K562 (cell line): ENCODE data around the gene NOD1. TPM values are rescaled to one million over a fixed set of nuclear protein-coding genes. Genes with fewer than 3 reads are reported as not detected.

Experiments
- ATAC-seq: fragments of 200-7000 bp; cut with Tn5 transposase; 3 replicates; pipeline ENCODE4 v1.9.1; 2020; ENCODE audit warnings: moderate library complexity
- BruUV-seq: library from RNA; stranded (reverse); fragments of 400-500 nt; replicated peaks from 2 replicates; lab custom pipeline; 2021; lab: Mats Ljungman, UMichigan
- CTCF ChIA-PET: fragments of 300-600 bp; formaldehyde crosslinking; extraction: SDS; loops from one replicate; lab custom pipeline; 2021; ENCODE audit warnings: low intra/inter-chr PET ratio; lab: Yijun Ruan, JAX
- POLR2A ChIA-PET: fragments of 300-600, 350-650 bp; sonication (Branson Sonifier 250); formaldehyde crosslinking; extraction: SDS; loops from one replicate; lab custom pipeline; 2021; ENCODE audit warnings: antibody characterized with exemption, inconsistent platforms; lab: Yijun Ruan, JAX
- DNase-seq, 4 experiments: peaks; one replicate each; pipeline versions ENCODE4 v3.0.0 to v3.0.0-alpha.2; 2011 to 2018; ENCODE audit warnings: low spot score in 3 of 4, mixed read lengths in 3 of 4; ENCODE audit errors: extremely low read depth in 1 of 4
- FAIRE-seq: peaks from 2 replicates; lab custom pipeline; 2011; peaks lifted over from hg19 to GRCh38; lab: Jason Lieb, UNC
- H2AFZ ChIP-seq: 2 replicates; pipeline ENCODE4 v1.6.0; 2011; ENCODE audit warnings: low read depth, low read length, control low read depth, inconsistent platforms
- H3K27ac ChIP-seq: fragments of 200-600 bp; 3 replicates; pipeline ENCODE4 v1.8.0; 2011; ENCODE audit warnings: low read depth, mild to moderate bottlenecking, control low read depth, inconsistent platforms, low read length, moderate library complexity, mixed read lengths; ENCODE audit errors: extremely low read depth
- H3K27me3 ChIP-seq, 2 experiments: fragments of 300-600 bp in 1 of 2; 2 replicates in 1 of 2; 3 replicates in 1 of 2; pipeline versions ENCODE4 v1.6.0 to v1.8.0; 2011; ENCODE audit warnings: inconsistent platforms in 2 of 2, low read length in 2 of 2, mild to moderate bottlenecking in 1 of 2, mixed read lengths in 1 of 2, moderate library complexity in 1 of 2; ENCODE audit not compliant: control insufficient read depth in 2 of 2, insufficient read depth in 2 of 2
- H3K36me3 ChIP-seq: fragments of 300-600 bp; 3 replicates; pipeline ENCODE4 v1.8.0; 2011; ENCODE audit warnings: mild to moderate bottlenecking, low read length, inconsistent platforms; ENCODE audit not compliant: control insufficient read depth, insufficient read depth
- H3K4me1 ChIP-seq, 2 experiments: fragments of 200-600 bp in 1 of 2; replicated peaks in 1 of 2; 2 replicates in 1 of 2; 3 replicates in 1 of 2; pipeline versions ENCODE4 v1.5.1 to v1.8.0; 2011; ENCODE audit warnings: inconsistent platforms in 2 of 2, low read length in 2 of 2, mild to moderate bottlenecking in 1 of 2, mixed read lengths in 1 of 2, moderate library complexity in 1 of 2; ENCODE audit not compliant: control insufficient read depth in 2 of 2, insufficient read depth in 2 of 2
- H3K4me2 ChIP-seq: 2 replicates; pipeline ENCODE4 v1.6.1; 2011; ENCODE audit warnings: low read length, control low read depth, inconsistent platforms, mixed read lengths; ENCODE audit not compliant: insufficient read depth
- H3K4me3 ChIP-seq: fragments of 200-600 bp; sonication (generic), shearing (Covaris generic); 2 replicates; pipeline ENCODE4 v1.5.1; 2016; ENCODE audit warnings: control low read depth, inconsistent platforms
- H3K79me2 ChIP-seq: fragments of 200-600 bp; 3 replicates; pipeline ENCODE4 v1.8.0; 2011; ENCODE audit warnings: low read length, inconsistent platforms; ENCODE audit not compliant: control insufficient read depth, insufficient read depth
- H3K9ac ChIP-seq, 2 experiments: 2 replicates each; pipeline versions ENCODE4 v1.6.0 to v1.6.1; 2011; ENCODE audit warnings: low read depth in 2 of 2, low read length in 2 of 2, control low read depth in 1 of 2, inconsistent platforms in 1 of 2, mild to moderate bottlenecking in 1 of 2, mixed read lengths in 1 of 2; ENCODE audit not compliant: insufficient read depth in 1 of 2
- H3K9me1 ChIP-seq: one replicate; pipeline ENCODE4 v1.6.0; 2011; ENCODE audit warnings: inconsistent platforms, mild to moderate bottlenecking, low read length, moderate library complexity; ENCODE audit not compliant: control insufficient read depth, insufficient read depth
- H3K9me3 ChIP-seq: replicated peaks from 2 replicates; pipeline ENCODE4 v1.5.1; 2011; ENCODE audit warnings: low read depth, low read length, inconsistent platforms; ENCODE audit not compliant: control insufficient read depth, insufficient read depth
- H4K20me1 ChIP-seq: replicated peaks from 2 replicates; pipeline ENCODE4 v1.6.1; 2011; ENCODE audit warnings: low read length, inconsistent platforms, mixed read lengths; ENCODE audit not compliant: control insufficient read depth, insufficient read depth
- DNMT1 ChIP-seq: fragments of 450-650 bp; IDR thresholded peaks from 2 replicates; pipeline ENCODE4 v1.6.1; 2016; ENCODE audit warnings: antibody characterized with exemption, mild to moderate bottlenecking
- KDM4B ChIP-seq, 2 experiments: fragments of 450-650 bp in 1 of 2; sonication (generic) in 1 of 2; IDR thresholded peaks; 2 replicates each; pipeline ENCODE4 v1.6.1; 2016 to 2017; ENCODE audit warnings: borderline replicate concordance in 2 of 2, antibody characterized with exemption in 1 of 2, low read depth in 1 of 2, mild to moderate bottlenecking in 1 of 2
- NCOA2 ChIP-seq, 2 experiments: fragments of 450-650 bp; IDR thresholded peaks; 2 replicates each; pipeline ENCODE4 v1.6.1; 2018; ENCODE audit warnings: mild to moderate bottlenecking in 2 of 2, moderate library complexity in 1 of 2; ENCODE audit not compliant: partially characterized antibody in 2 of 2
- POLR3G ChIP-seq: IDR thresholded peaks from 2 replicates; pipeline ENCODE4 v1.6.1; 2011; ENCODE audit not compliant: insufficient read length, insufficient replicate concordance; ENCODE audit errors: extremely low read depth
- RBM34 ChIP-seq: fragments of 200-400 bp; formaldehyde crosslinking; IDR thresholded peaks from 2 replicates; pipeline ENCODE4 v1.6.1; 2018; ENCODE audit warnings: low read length, borderline replicate concordance; ENCODE audit not compliant: insufficient read depth
- RUNX1 ChIP-seq: sonication (generic); IDR thresholded peaks from 2 replicates; pipeline ENCODE4 v1.6.1; 2016; ENCODE audit warnings: antibody characterized with exemption, low read depth
- SAP30 ChIP-seq: fragments of 200-600 bp; sonication (generic); IDR thresholded peaks from 2 replicates; pipeline ENCODE4 v1.6.1; 2012; ENCODE audit warnings: borderline replicate concordance, low read depth, mild to moderate bottlenecking, moderate library complexity, low read length, control low read depth, inconsistent platforms; ENCODE audit not compliant: insufficient read depth, poor library complexity, severe bottlenecking
- ZBED1 ChIP-seq: IDR thresholded peaks from 2 replicates; pipeline ENCODE4 v1.6.1; 2014
- ZBTB7A ChIP-seq: IDR thresholded peaks from 2 replicates; pipeline ENCODE4 v1.6.1; 2011; ENCODE audit warnings: low read depth, mild to moderate bottlenecking, low read length, moderate library complexity, borderline replicate concordance; ENCODE audit not compliant: control insufficient read depth
- ZNF224 ChIP-seq: sonication (generic); formaldehyde crosslinking; IDR thresholded peaks from 2 replicates; pipeline ENCODE4 v1.8.0; 2022; ENCODE audit warnings: mild to moderate bottlenecking, missing genetic modification reagents
- WGBS: fragments of 100-300 bp; shearing (Covaris generic); methylation state at CpG from one replicate; pipeline ENCODE4 v1.1.6; 2016; ENCODE audit warnings: low coverage, mixed read lengths; ENCODE audit not compliant: insufficient coverage; ENCODE audit errors: missing lambda C conversion rate; 5-methylcytosine and 5-hydroxymethylcytosine counted together
- in situ Hi-C: fragments of 300-500 bp; cut with MboI; formaldehyde crosslinking; loops from 4 replicates; pipeline ENCODE4 v1.15.0; 2018; ENCODE audit warnings: inconsistent platforms, mixed read lengths
- intact Hi-C: fragments of 100-400 bp; cut with micrococcal nuclease; formaldehyde crosslinking; loops from 2 replicates; pipeline ENCODE4 v1.14.2; 2022
- polyA plus RNA-seq, 8 experiments: library from polyadenylated mRNA; depleted of rRNA in 4 of 8; stranded (reverse) in 5 of 8; unstranded in 3 of 8; fragments of >200 nt; fragmentation: Nextera tagmentation in 2 of 8; fragmentation: Illumina TruSeq in 1 of 8; extraction: Ambion mirVana in 2 of 8; extraction: Trizol in 1 of 8; gene quantifications; 2 replicates each; pipeline versions ENCODE4 v1.2.1 to v1.2.3, GENCODE V29; 2011 to 2014; ENCODE audit warnings: inconsistent platforms in 1 of 8, missing spikeins in 1 of 8
- total RNA-seq, 7 experiments: library from RNA; depleted of rRNA in 6 of 7; stranded (reverse); fragments of >200 nt in 6 of 7; fragmentation: Illumina TruSeq in 2 of 7; extraction: Trizol in 2 of 7; gene quantifications; 2 replicates each; pipeline versions ENCODE4 v1.2.1 to v1.2.3, GENCODE V29; 2011 to 2021; ENCODE audit warnings: low replicate concordance in 1 of 7
- TF ChIP-seq, protein P1 (sequence below): fragments of 450-650 bp; IDR thresholded peaks from 2 replicates; pipeline ENCODE4 v1.6.1; 2016; ENCODE audit warnings: antibody characterized with exemption
- TF ChIP-seq, protein P2 (sequence below): fragments of 450-650 bp; IDR thresholded peaks from 2 replicates; pipeline ENCODE4 v1.7.1; 2018; ENCODE audit warnings: mild to moderate bottlenecking, low read depth; ENCODE audit not compliant: partially characterized antibody
- TF ChIP-seq, protein P3 (sequence below): fragments of 250-450 bp; sonication (Bioruptor Pico); IDR thresholded peaks from 2 replicates; pipeline ENCODE4 v1.5.0; 2021; ENCODE audit warnings: mild to moderate bottlenecking, moderate library complexity

The NOD1 gene
- total and polyA plus RNA-seq, 9 of the 15 experiments (the other 6 are each of a cell fraction or from before 2014, with no cell fraction given): 0.34 to 7.1 (median 4.7) TPM

DNA sequence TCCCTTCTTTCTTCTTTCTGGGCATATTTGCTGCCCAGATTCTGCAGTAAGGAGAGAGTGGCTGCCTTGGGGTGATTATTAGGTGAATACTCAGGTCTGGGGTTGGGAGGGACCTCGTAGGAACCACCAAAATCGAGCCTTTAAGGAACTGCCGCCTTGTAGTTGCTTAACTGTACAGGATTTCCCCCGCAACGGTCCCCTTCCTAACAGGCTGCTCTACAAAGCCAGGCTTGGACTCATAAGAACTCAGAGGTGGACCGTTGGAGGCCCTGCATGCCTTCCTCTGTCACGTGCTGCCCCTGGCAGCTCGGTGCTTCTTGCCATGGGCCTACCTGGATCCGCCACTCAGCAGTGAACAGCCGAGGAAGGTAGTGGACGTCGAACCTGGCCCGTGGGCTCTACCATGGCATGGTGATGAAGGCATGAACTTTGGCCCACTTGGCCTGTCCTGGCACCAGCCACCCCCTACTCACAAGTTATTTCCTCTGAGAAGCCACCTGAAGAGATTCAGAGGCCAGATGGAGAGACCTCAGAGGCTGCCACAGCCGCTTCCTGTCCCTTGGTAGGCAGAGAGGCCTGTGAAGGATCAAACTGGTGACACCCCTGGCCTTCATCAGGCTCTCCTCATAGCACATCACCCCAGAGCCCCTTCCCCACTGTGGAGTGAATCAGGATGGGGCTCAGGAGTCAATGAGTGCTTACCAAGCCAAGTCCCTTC is 54.6 kb downstream of the NOD1 start:
- ATAC-seq: no peak
- no peak overlapping the region for H3K4me2 ChIP-seq
- no peaks in the 10 kb centered on the region; the same call in 1 of the 2 replicates for H4K20me1 ChIP-seq
- ChIA-PET CTCF (no interaction called here), POLR2A (no interaction called here)
- no peak overlapping the region for H3K9ac ChIP-seq
- H3K9me3 ChIP-seq: no peaks in the 10 kb centered on the region; the same call in 1 of the 2 replicates
- H3K36me3 ChIP-seq: 0 out of 3 replicates have a peak, but pooled peaks cover 1% of the 10 kb centered on the region
- BruUV-seq: no TSS peak
- no peak overlapping the region for H2AFZ ChIP-seq
- intact Hi-C loops: no loop called here
- no peak overlapping the region for H3K27ac ChIP-seq
- DNase-seq: no peak
- H3K4me3 ChIP-seq: no peak overlapping the region
- WGBS: 75% methylated on average over 14 of the region's 14 CpGs
- peaks cover 0 to 24% of the 10 kb centered on the region in 2 experiments; a peak in 3 of 5 replicates for H3K4me1 ChIP-seq
- no peak for FAIRE-seq
- no peaks in the 10 kb centered on the region for H3K27me3 ChIP-seq
- in situ Hi-C loops: no loop called here
- H3K79me2 ChIP-seq: no peaks in the 10 kb centered on the region
- H3K9me1 ChIP-seq: no peaks in the 10 kb centered on the region
- TF ChIP-seq SAP30 (no peak), ZBED1 (no peak), NCOA2 (IDR thresholded peaks at IDR 0.05; ENCODE audit: partially characterized antibody in 2 of 2) (no peak), KDM4B (IDR thresholded peaks at IDR 0.05; ENCODE audit: borderline replicate concordance in 2 of 2, low read depth in 1 of 2) (no peak), DNMT1 (no peak), POLR3G (no peak), ZBTB7A (no peak), RUNX1 (no peak), RBM34 (no peak), ZNF224 (CRISPR knock-in tag) (no peak)
- TF ChIP-seq, protein P1, sequence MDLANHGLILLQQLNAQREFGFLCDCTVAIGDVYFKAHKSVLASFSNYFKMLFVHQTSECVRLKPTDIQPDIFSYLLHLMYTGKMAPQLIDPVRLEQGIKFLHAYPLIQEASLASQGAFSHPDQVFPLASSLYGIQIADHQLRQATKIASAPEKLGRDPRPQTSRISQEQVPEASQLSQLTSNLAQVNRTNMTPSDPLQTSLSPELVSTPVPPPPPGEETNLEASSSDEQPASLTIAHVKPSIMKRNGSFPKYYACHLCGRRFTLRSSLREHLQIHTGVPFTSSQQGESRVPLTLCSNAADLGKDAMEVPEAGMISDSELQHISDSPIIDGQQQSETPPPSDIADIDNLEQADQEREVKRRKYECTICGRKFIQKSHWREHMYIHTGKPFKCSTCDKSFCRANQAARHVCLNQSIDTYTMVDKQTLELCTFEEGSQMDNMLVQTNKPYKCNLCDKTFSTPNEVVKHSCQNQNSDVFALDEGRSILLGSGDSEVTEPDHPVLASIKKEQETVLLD: no peak
- TF ChIP-seq, protein P2, sequence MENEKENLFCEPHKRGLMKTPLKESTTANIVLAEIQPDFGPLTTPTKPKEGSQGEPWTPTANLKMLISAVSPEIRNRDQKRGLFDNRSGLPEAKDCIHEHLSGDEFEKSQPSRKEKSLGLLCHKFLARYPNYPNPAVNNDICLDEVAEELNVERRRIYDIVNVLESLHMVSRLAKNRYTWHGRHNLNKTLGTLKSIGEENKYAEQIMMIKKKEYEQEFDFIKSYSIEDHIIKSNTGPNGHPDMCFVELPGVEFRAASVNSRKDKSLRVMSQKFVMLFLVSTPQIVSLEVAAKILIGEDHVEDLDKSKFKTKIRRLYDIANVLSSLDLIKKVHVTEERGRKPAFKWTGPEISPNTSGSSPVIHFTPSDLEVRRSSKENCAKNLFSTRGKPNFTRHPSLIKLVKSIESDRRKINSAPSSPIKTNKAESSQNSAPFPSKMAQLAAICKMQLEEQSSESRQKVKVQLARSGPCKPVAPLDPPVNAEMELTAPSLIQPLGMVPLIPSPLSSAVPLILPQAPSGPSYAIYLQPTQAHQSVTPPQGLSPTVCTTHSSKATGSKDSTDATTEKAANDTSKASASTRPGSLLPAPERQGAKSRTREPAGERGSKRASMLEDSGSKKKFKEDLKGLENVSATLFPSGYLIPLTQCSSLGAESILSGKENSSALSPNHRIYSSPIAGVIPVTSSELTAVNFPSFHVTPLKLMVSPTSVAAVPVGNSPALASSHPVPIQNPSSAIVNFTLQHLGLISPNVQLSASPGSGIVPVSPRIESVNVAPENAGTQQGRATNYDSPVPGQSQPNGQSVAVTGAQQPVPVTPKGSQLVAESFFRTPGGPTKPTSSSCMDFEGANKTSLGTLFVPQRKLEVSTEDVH: no peak
- TF ChIP-seq, protein P3, sequence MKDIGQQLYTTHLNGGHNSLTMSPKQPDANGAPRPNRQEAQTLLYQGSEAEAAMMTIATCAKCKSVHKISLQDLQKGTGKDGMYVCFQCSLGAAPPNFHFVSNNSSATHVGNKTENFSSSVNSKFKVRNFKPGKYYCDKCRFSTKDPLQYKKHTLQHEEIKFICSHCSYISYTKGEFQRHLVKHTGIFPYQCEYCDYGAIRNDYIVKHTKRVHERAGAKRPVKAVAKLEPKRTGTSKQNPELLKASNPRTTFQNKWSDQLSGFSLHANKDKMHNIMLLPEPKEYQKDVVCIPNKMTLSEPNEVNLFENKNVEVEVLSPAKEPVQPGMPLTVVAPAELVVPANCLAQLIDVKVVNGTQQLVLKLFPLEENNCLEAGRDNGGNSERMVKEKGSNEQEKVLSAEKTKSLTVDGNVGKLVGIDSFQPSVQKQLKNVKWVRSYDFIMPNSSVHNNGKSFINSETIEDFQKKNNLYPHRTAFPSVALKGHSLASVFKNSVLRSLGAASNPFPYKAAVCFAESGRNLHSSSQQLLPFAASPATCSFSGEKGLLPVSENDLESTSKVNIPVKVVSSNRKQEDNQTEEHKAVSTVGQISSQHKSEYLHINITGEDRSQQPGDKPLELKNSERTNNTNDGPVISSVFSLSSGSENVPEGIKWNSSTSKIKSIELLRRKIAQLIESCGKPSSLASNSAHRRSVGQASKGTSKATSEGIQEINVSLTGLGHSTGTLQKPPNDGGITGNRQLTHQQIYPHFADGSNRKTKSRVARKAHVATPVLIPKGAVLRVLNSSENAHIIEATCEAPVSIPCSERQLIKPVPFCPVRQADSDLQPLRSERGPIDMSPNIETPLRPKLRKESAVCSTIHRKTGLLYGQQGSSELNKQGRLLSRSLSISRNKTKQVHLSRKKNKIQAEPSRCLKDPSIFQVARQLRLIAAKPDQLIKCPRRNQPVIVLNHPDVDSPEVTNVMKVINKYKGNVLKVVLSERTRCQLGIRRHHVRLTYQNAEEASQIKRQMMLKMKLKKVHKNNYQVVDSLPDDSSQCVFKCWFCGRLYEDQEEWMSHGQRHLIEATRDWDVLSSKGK: no peak
